Endodermal cell (in vitro differentiated cells): Measurements from ENCODE around the gene GRHL3. TPM values are rescaled to one million over a fixed set of nuclear protein-coding genes. Genes with fewer than 3 reads are reported as not detected.

Experiments
- DNase-seq: peaks from one replicate; pipeline ENCODE4 v3.0.0-alpha.2; 2017
- H3K27ac ChIP-seq: 2 replicates; pipeline ENCODE4 v1.5.1; 2013; ENCODE audit warnings: mild to moderate bottlenecking, low read depth, low read length, moderate library complexity
- H3K27me3 ChIP-seq: 2 replicates; pipeline ENCODE4 v1.6.1; 2013; ENCODE audit warnings: mild to moderate bottlenecking, low read length, moderate library complexity; ENCODE audit not compliant: insufficient read depth, control insufficient read depth, poor library complexity, severe bottlenecking
- H3K36me3 ChIP-seq: 2 replicates; pipeline ENCODE4 v1.7.0; 2013; ENCODE audit warnings: mild to moderate bottlenecking, low read length, moderate library complexity; ENCODE audit not compliant: control insufficient read depth, insufficient read depth
- H3K4me1 ChIP-seq: one replicate; pipeline ENCODE4 v1.7.0; 2013; ENCODE audit warnings: low read length; ENCODE audit not compliant: control insufficient read depth, insufficient read depth
- H3K4me3 ChIP-seq: 2 replicates; pipeline ENCODE4 v1.5.1; 2013; ENCODE audit warnings: mild to moderate bottlenecking, low read length, moderate library complexity
- H3K9ac ChIP-seq: 2 replicates; pipeline ENCODE4 v1.6.1; 2013; ENCODE audit warnings: mild to moderate bottlenecking, low read length, moderate library complexity; ENCODE audit not compliant: poor library complexity, severe bottlenecking; ENCODE audit errors: extremely low read depth
- H3K9me3 ChIP-seq: 2 replicates; pipeline ENCODE4 v1.6.1; 2013; ENCODE audit warnings: mild to moderate bottlenecking, low read length, moderate library complexity; ENCODE audit not compliant: control insufficient read depth
- H3K27ac Mint-ChIP-seq: 2 replicates; pipeline ENCODE4 v1.8.0; 2020; ENCODE audit warnings: mixed read lengths
- H3K27me3 Mint-ChIP-seq: 2 replicates; pipeline ENCODE4 v1.8.0; 2021; ENCODE audit warnings: mild to moderate bottlenecking, mixed read lengths; ENCODE audit not compliant: insufficient read depth
- H3K36me3 Mint-ChIP-seq: 2 replicates; pipeline ENCODE4 v1.8.0; 2020; ENCODE audit warnings: low read depth, mixed read lengths
- H3K4me1 Mint-ChIP-seq: 2 replicates; pipeline ENCODE4 v1.8.0; 2020; ENCODE audit warnings: mixed read lengths
- H3K4me3 Mint-ChIP-seq: 2 replicates; pipeline ENCODE4 v1.8.0; 2020; ENCODE audit warnings: mild to moderate bottlenecking, moderate library complexity, mixed read lengths
- H3K9me3 Mint-ChIP-seq: 2 replicates; pipeline ENCODE4 v1.8.0; 2020; ENCODE audit warnings: mild to moderate bottlenecking, mixed read lengths
- CTCF ChIP-seq: fragments of 200-600 bp; sonication (generic); conservative IDR thresholded peaks from 2 replicates; pipeline ENCODE4 v1.5.0; 2021; ENCODE audit warnings: antibody characterized with exemption, mild to moderate bottlenecking
- WGBS, 2 experiments: methylation state at CpG; one replicate each; pipeline versions ENCODE4 v1.1.5 to v1.1.7; 2013; ENCODE audit warnings: missing lambda C conversion rate in 2 of 2, mixed read lengths in 1 of 2; ENCODE audit not compliant: insufficient coverage in 1 of 2, insufficient read length in 1 of 2; 5-methylcytosine and 5-hydroxymethylcytosine counted together
- total RNA-seq, 2 donors: library from RNA; stranded (reverse); fragmentation: NEBNext Ultra II Directional in 1 of 2; extraction: Animal tissue kit (Norgen Biotek cat#: 25700) in 1 of 2; gene quantifications; 2 replicates in 1 of 2; 3 replicates in 1 of 2; pipeline ENCODE4 v1.2.1, GENCODE V29; 2021

Gene GRHL3
- total RNA-seq, 2 donors from 2014 or later = 1.8 to 2.5 TPM

GRCh38 chr1:24282491-24282890, 36.7 kb upstream of the GRHL3 start:
- Histone ChIP-seq H3K27me3 (no peaks in the 10 kb centered on the region), H3K36me3 (no peaks in the 10 kb centered on the region), H3K4me3 (no peak overlapping the region), H3K4me1 (no peaks in the 10 kb centered on the region), H3K27ac (no peak overlapping the region), H3K9me3 (no peaks in the 10 kb centered on the region), H3K9ac (no peak overlapping the region)
- TF ChIP-seq CTCF = no peak
- peaks cover 2% of the 10 kb centered on the region for H3K4me1 Mint-ChIP-seq
- no peaks in the 10 kb centered on the region for H3K9me3 Mint-ChIP-seq
- no peak for DNase-seq
- no peaks in the 10 kb centered on the region for H3K36me3 Mint-ChIP-seq
- H3K27ac Mint-ChIP-seq = no peak overlapping the region
- no peak overlapping the region for H3K4me3 Mint-ChIP-seq
- WGBS, 2 experiments = 63 to 85% methylated on average over 1 of the region's 1 CpG
- H3K27me3 Mint-ChIP-seq = no peaks in the 10 kb centered on the region

- H3K27ac Mint-ChIP-seq = no peak overlapping the region
- TF ChIP-seq CTCF = no peak
- 89% methylated on average over 5 to 10 of the region's 10 CpGs for WGBS, 2 experiments
- H3K9ac ChIP-seq = no peak overlapping the region
- H3K4me1 Mint-ChIP-seq = peaks cover 2% of the 10 kb centered on the region
- H3K4me1 ChIP-seq = no peaks in the 10 kb centered on the region
- no peaks in the 10 kb centered on the region for H3K36me3 ChIP-seq
- DNase-seq = no peak
- H3K27me3 Mint-ChIP-seq = no peaks in the 10 kb centered on the region
- no peak overlapping the region for H3K4me3 ChIP-seq
- H3K27me3 ChIP-seq = no peaks in the 10 kb centered on the region
- H3K4me3 Mint-ChIP-seq = no peak overlapping the region
- no peak overlapping the region for H3K27ac ChIP-seq
- H3K36me3 Mint-ChIP-seq = no peaks in the 10 kb centered on the region
- H3K9me3 Mint-ChIP-seq = no peaks in the 10 kb centered on the region
- no peaks in the 10 kb centered on the region for H3K9me3 ChIP-seq
These were observed 35.6 kb upstream of the GRHL3 start for GRCh38 chr1:24283326-24284155.

GRCh38 chr1:24284156-24284471, 35.0 kb upstream of the GRHL3 start:
- H3K36me3 Mint-ChIP-seq = no peaks in the 10 kb centered on the region
- WGBS, 2 experiments = 91% methylated on average over 8 of the region's 8 CpGs
- TF ChIP-seq CTCF = no peak

More at GRCh38 chr1:24284156-24284471, 35.0 kb upstream of the GRHL3 start:
- Mint-ChIP-seq H3K27me3 (no peaks in the 10 kb centered on the region), H3K4me1 (peaks cover 2% of the 10 kb centered on the region), H3K9me3 (no peaks in the 10 kb centered on the region), H3K27ac (no peak overlapping the region), H3K4me3 (no peak overlapping the region)
- Histone ChIP-seq H3K4me1 (no peaks in the 10 kb centered on the region), H3K27me3 (no peaks in the 10 kb centered on the region), H3K36me3 (no peaks in the 10 kb centered on the region), H3K27ac (no peak overlapping the region), H3K9ac (no peak overlapping the region), H3K9me3 (no peaks in the 10 kb centered on the region), H3K4me3 (no peak overlapping the region)
- no peak for DNase-seq
